ENCODE results near the gene ZNRD2. TPM values are rescaled to one million over a fixed set of nuclear protein-coding genes. Genes with fewer than 3 reads are reported as not detected.

Gene ZNRD2
- total RNA-seq, 1 donor from 2014 or later: 68.5 TPM

- Histone ChIP-seq H3K27me3 (no peaks in the 10 kb centered on the region), H3K36me3 (peaks cover 0 to 6% of the 10 kb centered on the region in 2 donors), H3K27ac (no peak overlapping the region), H3K9me3 (no peaks in the 10 kb centered on the region), H3K4me3 (no peak overlapping the region), H3K4me1 (peaks cover 41% of the 10 kb centered on the region)
- TF ChIP-seq POLR2AphosphoS5 (IDR thresholded peaks at IDR 0.05; ENCODE audit: insufficient read depth in 1 of 2, low read depth in 1 of 2) (no peak), POLR2A (IDR thresholded peaks at IDR 0.05) (no peak)
- TF ChIP-seq, protein P1, sequence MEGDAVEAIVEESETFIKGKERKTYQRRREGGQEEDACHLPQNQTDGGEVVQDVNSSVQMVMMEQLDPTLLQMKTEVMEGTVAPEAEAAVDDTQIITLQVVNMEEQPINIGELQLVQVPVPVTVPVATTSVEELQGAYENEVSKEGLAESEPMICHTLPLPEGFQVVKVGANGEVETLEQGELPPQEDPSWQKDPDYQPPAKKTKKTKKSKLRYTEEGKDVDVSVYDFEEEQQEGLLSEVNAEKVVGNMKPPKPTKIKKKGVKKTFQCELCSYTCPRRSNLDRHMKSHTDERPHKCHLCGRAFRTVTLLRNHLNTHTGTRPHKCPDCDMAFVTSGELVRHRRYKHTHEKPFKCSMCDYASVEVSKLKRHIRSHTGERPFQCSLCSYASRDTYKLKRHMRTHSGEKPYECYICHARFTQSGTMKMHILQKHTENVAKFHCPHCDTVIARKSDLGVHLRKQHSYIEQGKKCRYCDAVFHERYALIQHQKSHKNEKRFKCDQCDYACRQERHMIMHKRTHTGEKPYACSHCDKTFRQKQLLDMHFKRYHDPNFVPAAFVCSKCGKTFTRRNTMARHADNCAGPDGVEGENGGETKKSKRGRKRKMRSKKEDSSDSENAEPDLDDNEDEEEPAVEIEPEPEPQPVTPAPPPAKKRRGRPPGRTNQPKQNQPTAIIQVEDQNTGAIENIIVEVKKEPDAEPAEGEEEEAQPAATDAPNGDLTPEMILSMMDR (IDR thresholded peaks at IDR 0.05): no peak
- intact Hi-C loops (cut with DNase I): no loop called here
- DNase-seq (ENCODE audit: extremely low spot score in 2 of 2): no peak
These were observed 20.0 kb downstream of the ZNRD2 start for GRCh38 chr11:65590240-65590738.

GRCh38 chr11:65591939-65592857, 21.9 kb downstream of the ZNRD2 start:
- TF ChIP-seq, protein P1 (IDR thresholded peaks at IDR 0.05): no peak
- TF ChIP-seq POLR2AphosphoS5 (IDR thresholded peaks at IDR 0.05; ENCODE audit: insufficient read depth in 1 of 2, low read depth in 1 of 2): no peak
- no peak for TF ChIP-seq POLR2A (IDR thresholded peaks at IDR 0.05)
- Histone ChIP-seq H3K9me3 (no peaks in the 10 kb centered on the region), H3K27ac (peak overlapping the region; percentile 84), H3K36me3 (peaks cover 0 to 6% of the 10 kb centered on the region in 2 donors), H3K27me3 (no peaks in the 10 kb centered on the region), H3K4me1 (peaks cover 49% of the 10 kb centered on the region), H3K4me3 (peak overlapping the region in 1 of 2 donors; percentile 23)
- DNase-seq (ENCODE audit: extremely low spot score in 2 of 2): no peak
- intact Hi-C loops (cut with DNase I): no loop called here

DNA sequence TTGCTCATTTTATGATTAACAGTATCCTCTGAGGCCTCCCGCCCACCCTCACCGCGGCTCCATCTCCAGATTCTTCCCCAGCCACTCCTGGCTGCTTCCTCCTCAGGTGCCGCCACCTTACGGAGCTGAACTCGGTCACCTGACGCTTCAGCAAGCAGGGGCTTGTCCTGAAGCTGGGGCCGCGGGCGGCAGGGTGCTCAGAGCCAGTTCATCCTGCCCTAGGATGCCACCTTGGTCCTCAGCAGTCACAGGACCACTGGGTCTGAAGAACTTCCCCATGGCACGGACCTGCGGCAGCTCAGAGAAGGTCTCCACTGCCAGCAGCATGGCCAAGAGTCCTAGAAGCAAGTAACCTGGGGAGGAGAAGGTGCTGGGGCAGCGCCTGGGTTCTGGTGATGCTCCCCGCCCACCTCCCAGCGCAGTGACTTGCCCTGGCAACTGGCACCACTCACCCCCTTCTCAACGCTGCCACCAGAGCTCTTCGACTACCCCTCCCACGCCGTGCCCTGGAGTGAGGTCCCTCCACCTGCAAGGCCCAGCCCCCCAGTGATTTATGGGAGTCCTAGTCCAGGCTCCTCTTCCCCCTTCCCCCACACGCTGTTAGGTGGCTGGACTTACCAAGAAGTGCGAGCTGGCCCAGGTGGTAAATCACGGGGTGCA, 22.7 kb downstream of the ZNRD2 start:
- Histone ChIP-seq H3K9me3 (no peaks in the 10 kb centered on the region), H3K27me3 (no peaks in the 10 kb centered on the region), H3K27ac (peak overlapping the region; percentile 84), H3K4me3 (peak overlapping the region in 1 of 2 donors; percentile 23), H3K4me1 (peaks cover 42% of the 10 kb centered on the region), H3K36me3 (peaks cover 0 to 10% of the 10 kb centered on the region in 2 donors)
- DNase-seq (ENCODE audit: extremely low spot score in 2 of 2): no peak
- intact Hi-C loops (cut with DNase I): no loop called here
- TF ChIP-seq POLR2AphosphoS5 (IDR thresholded peaks at IDR 0.05; ENCODE audit: insufficient read depth in 1 of 2, low read depth in 1 of 2): peak in 1 of 2 donors; percentile 18
- TF ChIP-seq POLR2A (IDR thresholded peaks at IDR 0.05): no peak
- TF ChIP-seq, protein P1 (IDR thresholded peaks at IDR 0.05): no peak

DNA sequence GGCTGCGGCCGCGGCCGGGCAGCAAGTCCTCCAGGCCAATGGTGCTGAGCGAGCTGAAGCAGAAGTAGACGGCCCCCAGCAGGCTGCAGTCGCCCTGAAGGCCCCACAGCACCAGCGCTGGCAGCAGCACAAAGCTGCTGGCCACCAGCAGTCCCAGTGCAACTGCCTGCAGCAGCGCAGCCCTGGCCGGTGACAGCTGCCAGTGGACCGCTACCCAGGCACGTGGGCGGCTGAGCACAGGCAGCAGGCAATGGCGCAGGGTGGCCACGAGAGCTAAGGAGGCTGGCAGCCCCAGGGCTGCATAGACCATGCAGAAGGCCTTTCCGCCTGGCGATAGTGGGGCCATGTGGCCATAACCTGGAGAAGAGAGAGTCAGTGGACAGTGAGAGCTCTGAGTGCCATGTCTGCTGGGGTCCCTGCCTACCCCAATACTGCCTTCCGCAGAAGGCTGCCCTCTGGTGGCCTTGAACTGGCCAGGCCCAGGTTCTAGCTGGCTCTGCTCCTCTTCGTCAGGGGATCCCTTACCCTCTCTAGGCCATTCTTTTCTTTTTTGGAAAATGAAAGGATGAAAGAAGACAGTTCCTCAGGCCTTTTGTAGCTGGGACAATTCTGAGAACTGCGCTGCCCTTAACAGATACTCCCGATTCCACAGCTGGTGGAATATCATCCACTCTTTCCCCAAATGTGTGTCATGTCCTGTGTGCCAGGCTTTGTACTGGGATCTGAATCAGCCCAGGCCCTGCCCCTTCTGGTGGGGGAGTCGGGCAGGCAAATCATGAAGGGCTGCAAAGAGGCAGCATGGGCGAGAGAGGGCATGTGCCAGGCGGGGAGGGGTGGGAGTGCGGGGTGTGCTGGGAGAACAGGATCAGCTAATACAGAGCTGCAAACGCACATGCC, 23.5 kb downstream of the ZNRD2 start:
- H3K4me3 ChIP-seq: no peak overlapping the region
- intact Hi-C loops (cut with DNase I): no loop called here

More for the DNA sequence above, 23.5 kb downstream of the ZNRD2 start:
- H3K27ac ChIP-seq: peak overlapping the region; percentile 21
- no peak for DNase-seq (ENCODE audit: extremely low spot score in 2 of 2)
- TF ChIP-seq, protein P1 (IDR thresholded peaks at IDR 0.05): peak in 2 of 3 experiments; percentile 45 to 49
- TF ChIP-seq POLR2A (IDR thresholded peaks at IDR 0.05): no peak
- TF ChIP-seq POLR2AphosphoS5 (IDR thresholded peaks at IDR 0.05; ENCODE audit: insufficient read depth in 1 of 2, low read depth in 1 of 2): peak in 1 of 2 donors; percentile 49
- H3K27me3 ChIP-seq: no peaks in the 10 kb centered on the region
- H3K9me3 ChIP-seq: no peaks in the 10 kb centered on the region
- H3K36me3 ChIP-seq: peaks cover 0 to 18% of the 10 kb centered on the region in 2 donors
- peaks cover 38% of the 10 kb centered on the region for H3K4me1 ChIP-seq

All from vagina (tissue), 2 donors.